NCI-H345 (cell line): ENCODE data around the gene MYO1F.
A peak's percentile ranks its signal among the peaks of the same experiment; 100 is the strongest.
"Not testable (repeated sequence)": the region's sequence is repeated elsewhere in the genome, so short reads cannot be mapped to it uniquely, and the experiment has no call there.

Experiments
- DNase-seq: peaks from one replicate; lab custom pipeline; 2025; lab: John Stamatoyannopoulos, UW

MYO1F gene

DNA sequence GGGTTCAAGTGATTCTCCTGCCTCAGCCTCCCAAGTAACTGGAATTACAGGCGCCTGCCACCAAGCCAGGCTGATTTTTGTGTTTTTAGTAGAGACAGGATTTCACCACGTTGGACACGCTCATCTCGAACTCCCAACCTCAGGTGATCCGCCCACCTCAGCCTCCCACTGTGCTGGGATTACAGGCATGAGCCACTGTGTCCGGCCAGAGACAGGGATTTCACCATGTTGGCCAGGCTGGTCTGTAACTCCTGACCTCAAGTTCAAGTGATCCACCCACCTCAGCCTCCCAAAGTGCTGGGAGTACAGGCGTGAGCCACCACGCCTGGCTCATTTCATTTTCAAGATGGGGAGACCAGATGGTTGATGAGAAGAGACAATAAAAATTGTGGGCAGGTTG is 12.4 kb downstream of the MYO1F start:
- not testable (repeated sequence) for DNase-seq

DNA sequence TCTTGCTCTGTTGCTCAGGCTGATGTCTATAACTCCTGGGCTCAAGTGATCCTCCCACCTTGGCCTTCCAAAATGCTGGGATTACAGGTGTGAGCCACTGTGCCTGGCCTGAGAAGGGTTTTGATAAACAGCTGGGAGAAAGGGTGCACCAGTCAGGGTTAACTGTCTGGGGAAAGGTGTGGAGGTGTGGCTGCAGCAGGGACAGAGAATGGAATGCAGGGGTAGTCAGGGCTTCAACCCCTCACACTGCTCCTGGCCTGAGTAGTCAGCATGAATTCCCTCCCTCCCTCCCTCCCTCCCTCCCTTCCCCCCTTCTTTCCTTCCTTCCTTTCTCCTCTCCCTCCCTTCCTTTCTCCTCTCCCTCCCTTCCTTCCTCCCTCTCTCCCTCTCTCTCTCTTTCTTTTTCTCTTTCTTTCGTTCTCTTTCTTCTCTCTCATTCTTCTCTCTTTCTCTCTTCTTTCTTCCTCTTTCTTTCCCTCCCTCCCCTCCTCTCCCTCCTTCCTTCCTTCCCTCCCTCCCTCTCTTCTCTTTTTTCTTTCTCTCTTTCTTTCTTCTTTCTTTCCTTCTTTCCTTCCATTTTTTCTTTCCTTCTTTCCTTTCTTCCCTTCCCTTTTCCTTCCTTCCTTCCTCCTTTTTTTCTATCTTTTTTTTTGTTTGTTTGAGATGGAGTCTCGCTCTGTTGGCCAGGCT is 16.0 kb downstream of the MYO1F start:
- no peak for DNase-seq

DNA sequence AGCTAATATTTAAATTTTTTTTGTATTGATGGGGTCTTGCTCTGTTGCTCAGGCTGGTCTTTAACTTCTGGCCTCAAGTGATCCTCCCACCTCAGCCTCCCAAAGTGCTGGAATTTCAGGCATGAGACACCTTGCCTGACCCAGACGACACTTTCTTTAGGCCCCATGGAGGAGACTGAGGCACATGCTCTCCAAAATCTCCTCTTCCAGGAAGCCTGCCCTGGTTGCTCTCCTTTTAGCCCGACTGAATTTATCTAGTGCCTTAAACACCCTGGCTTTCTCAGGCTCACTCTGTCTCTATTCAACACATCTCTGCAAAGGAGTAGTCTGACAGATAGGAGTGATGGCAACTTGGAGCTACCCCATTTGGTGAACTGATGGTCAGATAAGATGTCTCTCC is 18.9 kb downstream of the MYO1F start:
- no peak for DNase-seq

DNA sequence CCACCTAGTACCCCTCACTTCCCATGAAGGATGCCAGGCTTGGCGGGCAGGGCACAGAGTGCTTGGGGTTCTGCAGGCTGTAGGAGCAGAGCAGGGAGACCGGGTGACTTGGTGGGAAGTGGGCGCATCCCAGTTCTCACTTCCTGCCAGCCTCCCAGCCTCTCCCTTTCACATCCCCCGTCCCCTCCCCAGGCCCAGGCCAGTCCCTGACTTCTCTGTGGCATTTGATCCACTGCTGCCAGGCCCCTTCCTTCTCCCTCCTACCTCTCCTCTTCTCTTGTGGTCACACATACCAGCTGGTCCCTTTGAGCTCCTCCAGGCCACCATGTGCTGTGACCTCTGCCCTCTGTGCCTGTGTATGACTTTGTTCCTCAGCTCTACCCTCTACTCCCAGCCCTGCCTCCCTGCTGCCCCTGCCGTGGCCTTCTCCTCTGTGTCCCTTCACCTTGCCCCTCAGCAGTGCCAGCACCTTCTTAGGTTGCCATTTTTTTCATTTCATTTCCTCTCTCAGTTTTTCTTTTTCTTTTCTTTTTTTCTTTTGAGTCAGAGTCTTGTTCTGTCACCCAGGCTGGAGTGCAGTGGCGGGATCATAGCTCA is 19.5 kb downstream of the MYO1F start:
- DNase-seq: no peak

DNA sequence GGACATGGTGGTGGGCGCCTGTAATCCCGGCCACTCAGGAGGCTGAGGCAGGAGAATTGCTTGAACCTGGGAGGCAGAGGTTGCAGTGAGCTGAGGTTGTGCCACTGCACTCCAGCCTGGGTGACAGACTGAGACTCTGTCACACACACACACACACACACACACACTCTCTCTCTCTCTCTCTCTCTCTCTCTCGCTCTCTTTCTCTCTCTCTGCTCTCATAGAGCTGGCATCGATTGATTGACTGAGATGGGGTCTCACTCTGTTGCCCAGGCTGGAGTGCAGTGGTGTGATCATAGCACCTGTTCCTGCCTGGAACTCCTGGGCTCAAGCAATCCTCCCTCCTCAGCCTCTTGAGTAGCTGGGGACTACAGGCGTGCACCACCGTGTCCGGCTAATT is 23.5 kb downstream of the MYO1F start:
- DNase-seq: not testable (repeated sequence)

DNA sequence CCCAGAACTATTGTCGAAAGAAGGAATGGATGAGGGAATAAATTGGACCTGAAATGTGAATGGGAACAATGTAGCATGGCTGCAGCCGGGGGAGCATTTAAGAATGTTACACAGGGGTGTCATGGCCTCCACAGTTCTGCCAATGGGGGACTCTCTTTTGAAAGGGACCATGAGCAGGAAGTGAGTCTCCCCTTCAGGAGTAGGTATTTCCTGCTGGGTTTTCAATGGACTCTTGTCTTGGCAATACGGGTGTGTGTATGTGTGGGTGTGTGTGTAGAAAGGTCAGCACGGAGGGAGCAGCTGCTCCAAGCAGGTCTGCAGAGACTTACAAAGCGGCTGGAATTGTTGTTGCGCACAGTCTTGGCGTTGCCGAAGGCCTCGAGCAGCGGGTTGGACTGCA is 24.4 kb downstream of the MYO1F start:
- DNase-seq: no peak

DNA sequence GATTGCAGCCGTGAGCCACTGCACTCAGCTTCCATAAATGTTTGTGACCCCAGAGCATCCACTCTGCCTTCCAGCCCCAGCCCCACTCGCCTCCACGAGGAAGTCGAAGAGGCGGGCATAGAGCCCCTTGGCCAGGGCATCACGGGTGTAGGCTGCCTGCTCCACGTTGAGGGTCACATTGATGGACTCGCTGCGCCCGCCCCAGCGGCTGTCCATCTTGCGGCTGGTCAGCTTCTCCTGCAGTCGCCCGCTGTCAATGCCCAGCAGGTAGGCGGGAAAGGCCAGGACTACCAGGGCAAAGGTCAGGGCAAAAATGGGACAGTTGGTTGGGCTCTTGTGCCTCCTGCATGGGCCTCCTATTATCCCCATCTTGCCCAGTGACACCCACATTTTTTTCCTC is 27.2 kb downstream of the MYO1F start:
- no peak for DNase-seq

DNA sequence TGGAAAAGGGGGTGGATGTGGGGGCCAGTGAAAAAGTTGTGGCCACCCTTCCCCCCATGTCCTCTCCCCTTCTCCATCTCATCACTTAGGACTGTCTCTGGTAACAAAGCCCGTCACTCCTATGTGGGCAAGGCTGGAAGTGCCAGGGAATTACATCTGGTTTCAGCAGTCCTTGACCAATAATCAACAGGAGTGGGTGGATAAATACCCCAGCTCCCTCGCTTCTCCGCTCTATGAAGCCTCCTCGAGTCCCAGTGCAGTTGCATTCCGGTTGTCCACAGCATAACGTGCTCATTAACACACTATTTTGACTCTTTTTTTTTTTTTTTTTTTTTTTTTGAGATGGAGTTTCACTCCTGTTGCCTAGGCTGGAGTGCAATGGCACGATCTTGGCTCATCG is 31.5 kb downstream of the MYO1F start:
- no peak for DNase-seq

DNA sequence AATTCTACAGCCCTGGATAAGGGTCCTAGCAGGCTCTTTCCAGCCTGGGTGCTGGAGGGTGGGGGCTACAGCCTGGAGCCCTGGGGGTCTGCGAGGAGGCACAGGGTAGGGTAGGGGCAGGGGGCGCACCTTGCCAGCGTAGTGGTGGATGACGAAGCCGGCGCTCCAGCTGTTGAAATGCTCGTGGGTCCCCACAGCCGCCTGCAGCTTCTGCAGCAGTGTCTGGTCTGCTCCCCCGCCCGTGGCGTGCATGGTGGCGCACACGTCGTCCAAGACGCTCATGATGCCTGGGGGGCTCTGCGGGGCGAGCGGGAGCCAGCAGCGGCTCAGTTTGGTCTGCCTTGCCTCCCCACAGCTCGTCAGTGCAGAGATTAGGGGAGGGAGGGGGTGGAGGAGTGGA is 33.1 kb downstream of the MYO1F start:
- DNase-seq: no peak

DNA sequence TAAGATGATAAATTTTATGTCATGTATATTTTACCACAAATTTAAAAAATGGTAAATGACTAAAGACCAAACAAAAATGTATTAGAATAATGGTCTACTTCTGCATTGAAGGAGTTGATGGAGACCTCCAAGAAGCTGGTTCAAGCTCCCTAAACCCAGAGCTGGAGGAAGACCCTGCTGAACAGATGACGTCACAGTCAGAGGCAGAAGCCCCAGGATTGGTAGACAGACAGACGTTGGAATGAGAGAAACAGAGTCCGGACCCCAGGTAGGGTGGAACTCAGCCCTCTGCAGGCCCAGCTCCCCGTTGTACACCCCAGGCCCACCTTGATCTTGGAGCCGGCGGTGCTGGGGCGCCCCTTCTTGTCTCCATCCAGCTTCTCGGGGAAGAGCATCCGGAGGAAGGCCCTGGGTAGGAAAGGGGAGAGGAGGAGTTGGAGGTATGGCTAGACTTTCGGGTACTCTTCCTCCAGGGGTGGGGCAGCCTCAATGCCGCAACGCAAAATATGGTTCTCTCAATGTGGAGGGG is 37.6 kb downstream of the MYO1F start:
- no peak for DNase-seq

DNA sequence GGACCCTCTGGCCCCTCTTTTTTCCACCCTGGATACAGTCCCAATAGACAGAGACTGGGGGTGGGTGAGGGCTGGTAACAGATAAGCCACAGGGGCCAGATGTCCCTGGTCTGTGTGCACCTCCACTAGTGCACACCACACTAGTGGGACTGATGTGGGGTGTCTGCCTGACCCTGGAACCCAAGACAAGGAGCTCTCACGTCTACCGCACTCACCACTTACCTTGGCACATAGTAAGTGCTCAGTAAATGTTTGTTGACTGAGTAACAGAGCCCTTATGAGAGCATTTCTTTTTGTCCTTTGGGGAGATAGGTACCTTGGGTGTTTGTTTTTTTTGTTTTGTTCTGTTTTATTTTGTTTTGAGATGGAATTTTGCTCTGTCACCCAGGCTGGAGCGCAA is 40.1 kb downstream of the MYO1F start:
- no peak for DNase-seq

DNA sequence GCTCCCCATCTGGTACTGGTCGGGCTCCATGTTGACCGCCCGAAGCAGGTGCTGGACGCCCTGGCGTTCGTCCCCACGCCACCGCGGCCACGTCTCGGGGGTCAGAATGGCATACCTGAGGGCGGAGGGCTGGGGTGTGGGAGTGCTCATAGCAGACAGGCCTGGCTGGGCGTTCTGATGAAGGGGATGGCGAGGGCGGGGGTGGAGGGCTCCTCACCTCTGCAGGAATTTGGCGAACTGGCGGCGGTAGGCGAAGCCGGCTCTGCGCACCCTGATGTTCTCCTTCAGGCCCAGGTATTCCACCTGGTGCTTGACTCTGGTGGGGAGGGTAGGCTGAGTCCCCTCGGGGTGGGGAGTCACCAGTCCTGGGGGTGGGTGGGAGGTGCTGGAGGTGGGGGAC is 41.0 kb downstream of the MYO1F start:
- DNase-seq: no peak

DNA sequence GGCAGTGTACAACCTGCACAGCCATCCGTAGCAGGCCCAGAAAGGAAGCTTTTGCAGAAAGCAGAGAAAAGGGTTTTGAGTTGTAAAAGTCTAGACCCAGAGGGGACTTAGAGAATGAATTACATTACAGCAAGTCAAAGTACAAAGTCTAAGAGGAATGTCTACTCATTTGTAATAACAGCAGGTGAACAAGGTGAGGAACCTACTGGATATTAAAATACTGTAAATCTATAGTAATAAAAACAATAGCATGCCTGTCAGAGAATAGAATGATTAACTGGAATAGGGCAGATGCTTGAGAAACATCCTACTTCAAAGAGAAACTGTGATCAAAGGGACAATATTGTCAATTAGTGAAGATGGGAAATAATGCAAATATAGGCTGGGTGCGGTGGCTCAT is 45.0 kb downstream of the MYO1F start:
- no peak for DNase-seq

DNA sequence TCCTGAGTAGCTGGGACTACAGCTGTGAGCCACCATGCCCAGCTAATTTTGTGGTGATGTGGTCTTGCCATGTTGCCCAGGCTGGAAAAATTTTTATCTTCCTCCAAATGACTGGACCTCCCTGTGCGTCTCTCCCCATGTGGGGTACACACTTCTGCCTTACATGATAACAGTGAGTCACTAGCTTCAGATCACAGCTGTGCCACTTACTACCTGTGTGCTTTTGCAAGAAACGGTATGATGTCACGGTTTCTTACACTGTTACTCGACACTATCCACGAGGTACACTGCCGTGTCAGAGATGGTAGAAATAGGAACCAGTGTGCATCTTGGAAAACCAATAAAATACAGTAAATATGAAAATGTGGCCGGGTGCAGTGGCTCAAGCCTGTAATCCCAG is 45.8 kb downstream of the MYO1F start:
- no peak for DNase-seq

DNA sequence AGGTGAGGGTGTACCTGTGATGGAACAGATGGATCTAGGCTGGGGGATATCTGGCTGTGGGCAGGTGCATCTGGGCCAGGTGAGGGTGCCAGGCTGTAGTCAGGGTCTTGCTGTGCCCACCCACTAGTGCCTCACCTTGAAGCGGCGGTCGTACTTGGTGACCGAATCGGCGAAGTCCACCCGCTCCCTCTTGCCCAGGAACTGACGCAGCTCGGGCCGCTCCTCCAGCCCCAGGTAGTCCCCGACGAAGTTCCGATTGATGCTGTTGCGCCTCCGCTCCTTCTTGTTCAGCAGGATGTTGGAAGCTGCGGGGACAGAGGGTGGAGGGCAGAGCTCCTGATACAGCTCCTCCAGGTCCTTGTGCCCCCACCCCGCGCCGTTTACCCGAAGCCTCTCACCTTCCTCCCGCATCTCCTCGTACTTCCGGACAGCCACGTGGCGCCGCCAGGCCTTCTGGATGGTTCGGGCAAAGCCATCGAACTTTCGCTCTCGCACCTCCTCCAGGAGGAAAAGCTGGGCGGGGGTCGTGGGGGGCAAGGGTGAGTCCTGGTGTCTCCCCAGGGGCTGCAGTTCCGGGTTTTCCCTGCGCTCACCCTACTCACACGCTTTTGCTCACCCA is 47.1 kb downstream of the MYO1F start:
- DNase-seq: no peak

DNA sequence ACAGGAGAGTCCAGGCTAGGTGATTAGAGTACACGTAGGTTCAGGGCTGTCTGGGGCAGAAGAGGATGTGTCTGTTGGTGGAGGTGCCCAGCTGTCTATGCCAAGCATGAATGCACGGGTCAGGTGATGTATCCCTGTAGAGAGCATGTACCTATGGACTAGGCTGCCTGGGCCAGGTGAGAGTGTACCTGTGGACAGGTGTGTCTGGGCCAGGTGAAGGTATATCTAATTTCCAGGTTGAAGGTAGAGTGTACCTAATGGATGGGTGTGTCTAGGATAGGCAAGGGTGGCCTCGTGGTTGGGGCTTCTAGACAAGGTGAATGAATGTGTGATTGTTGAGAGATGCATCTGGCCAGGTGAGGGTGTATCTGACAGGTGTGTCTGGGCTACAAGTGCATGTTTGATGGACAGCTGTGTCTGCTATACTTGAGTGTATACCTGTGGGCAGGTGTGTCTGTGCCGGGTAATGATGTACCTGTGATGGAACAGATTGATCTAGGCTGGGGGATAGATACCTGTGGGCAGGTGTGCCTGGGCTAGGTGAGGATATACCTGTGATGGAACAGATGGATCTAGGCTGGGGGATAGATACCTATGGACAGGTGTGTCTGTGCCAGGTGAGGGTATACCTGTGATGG is 47.8 kb downstream of the MYO1F start:
- DNase-seq: no peak

DNA sequence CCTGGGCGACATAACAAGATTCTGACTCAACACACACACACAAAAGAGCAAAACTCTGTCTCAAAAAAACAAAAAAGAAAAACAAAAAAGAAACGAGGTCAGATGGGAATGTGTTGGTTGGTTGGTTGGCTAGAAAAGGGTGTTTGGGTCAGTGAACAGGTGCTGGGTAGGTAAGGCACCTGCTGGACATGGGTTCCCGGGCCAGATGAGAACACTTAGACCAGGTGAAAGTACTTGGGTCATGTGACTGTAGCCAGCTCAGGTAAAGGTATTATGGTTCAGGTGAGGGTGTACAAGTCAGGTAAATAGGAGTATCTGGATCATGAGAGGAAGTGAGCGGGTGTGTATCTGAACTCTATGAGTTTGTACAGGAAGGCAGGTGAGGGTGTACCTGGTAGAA is 48.7 kb downstream of the MYO1F start:
- DNase-seq: no peak

DNA sequence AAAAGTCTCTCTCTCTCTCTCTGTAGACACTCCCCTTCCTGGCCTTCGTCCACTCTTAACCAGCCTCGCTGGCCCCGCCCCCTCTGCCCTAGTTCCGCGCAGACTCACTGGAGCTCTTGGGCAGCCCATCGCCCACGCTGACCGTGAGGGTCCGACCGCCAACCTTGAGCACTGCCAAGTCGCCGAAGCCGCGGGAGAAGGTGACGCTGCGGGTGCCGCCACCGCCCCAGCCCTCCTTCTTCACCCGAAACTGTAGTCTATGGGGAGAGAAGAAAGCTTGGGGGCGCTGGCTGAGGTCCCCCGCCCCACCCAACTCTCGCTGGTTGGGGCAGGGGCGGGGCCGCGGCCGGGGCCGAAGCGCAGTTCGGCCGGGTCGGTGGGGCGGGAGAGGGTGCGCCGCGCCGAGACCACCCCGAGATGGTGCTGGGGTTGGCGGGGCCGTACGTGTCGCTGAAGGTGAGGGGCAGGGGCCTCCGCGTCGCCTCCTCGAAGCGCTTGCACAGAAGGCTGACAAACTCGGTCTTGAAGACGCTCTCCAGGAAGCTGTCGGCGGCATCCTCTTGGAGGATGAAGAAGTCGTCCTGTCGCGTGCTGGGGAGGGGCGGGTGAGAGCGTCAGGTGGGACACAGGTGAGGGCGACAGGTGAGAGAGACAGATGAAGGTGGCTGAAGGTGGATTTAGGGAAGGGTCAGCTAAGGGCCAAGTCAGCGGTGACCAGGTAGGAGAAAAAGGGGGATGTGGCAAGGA is 50.7 kb downstream of the MYO1F start:
- peak; percentile 91 for DNase-seq

DNA sequence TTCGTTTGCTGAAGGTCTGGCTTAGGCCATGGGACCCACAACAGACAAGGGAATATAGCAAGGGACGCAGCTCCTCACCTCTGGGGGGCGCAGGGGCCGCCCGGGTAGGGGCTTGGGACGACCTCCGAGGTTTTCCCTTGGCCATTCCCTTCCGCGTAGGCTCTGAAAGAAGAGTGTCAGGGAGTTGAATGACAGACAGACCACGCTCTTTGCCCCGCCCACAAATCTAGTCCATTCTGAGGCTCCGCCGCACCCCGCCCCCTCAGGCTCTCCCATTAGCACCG is 51.9 kb downstream of the MYO1F start:
- no peak for DNase-seq

DNA sequence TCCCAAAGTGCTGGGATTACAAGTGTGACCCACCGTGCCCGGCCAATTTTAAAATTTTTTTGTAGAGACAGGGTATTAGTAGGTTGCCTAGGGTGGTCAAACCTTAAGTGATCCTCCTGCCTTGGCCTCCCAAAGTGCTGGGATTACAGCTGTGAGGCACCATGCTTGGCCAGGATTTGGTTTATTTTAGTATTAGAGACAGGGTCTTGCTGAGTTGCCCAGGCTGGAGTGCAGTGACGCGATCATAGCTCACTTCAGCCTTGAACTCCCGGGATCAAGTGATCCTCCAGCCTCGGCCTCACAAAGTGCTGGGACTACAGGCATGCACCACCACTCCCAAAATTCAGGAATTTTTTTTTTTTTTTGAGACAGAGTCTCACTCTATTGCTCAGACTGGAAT is 57.9 kb downstream of the MYO1F start:
- DNase-seq: no peak

DNA sequence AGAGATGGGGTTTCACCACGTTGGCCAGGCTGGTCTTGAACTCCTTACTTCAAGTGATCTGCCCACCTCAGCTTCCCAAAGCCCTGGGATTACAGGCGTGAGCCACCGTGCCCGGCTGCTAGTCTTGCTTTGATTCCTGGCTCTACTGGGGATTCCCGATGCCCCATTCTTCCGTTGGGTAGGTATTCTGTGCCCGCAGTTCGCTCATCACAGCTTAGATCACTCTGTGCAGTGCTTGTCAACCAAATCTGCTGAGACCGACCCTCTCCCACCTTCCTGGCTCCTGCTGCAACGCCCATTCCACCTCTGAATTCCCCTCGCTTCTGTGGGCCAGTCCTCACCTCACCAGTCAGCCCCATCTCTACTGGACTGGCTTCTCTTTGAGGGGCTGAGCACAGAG is 58.7 kb downstream of the MYO1F start:
- DNase-seq: no peak
